Measurements from ENCODE around the gene C1orf226.
"Not testable (repeated sequence)": the region's sequence is repeated elsewhere in the genome, so short reads cannot be mapped to it uniquely, and the experiment has no call there.

Gene C1orf226

GRCh38 chr1:162381383-162381782 is at the start of gene C1orf226:
C1orf226 (plus strand) TSS chr1:162381728; CDS start chr1:162381902, 174 bp downstream.
- DNase-seq, result no peak

GRCh38 chr1:162333991-162334390 is 47.5 kb upstream of the C1orf226 start:
- peak in 1 of 3 experiments; percentile 71 for DNase-seq

- no peak for DNase-seq
Measured at GRCh38 chr1:162335126-162335525, 46.4 kb upstream of the C1orf226 start.

- DNase-seq, result peak in 1 of 3 experiments; percentile 49
Measured at GRCh38 chr1:162336621-162337285, 44.8 kb upstream of the C1orf226 start.

GRCh38 chr1:162342452-162342983 is 39.0 kb upstream of the C1orf226 start:
- DNase-seq, result no peak

- DNase-seq, result no peak
Measured at GRCh38 chr1:162343470-162343869, 38.1 kb upstream of the C1orf226 start.

- DNase-seq, result peak in 1 of 3 experiments; percentile 4
Measured at GRCh38 chr1:162347281-162347680, 34.2 kb upstream of the C1orf226 start.

- DNase-seq, result peak; percentile 15 to 47 (median 35)
Measured at GRCh38 chr1:162349635-162350330, 31.7 kb upstream of the C1orf226 start.

- DNase-seq, result no peak
Measured at GRCh38 chr1:162351246-162351842, 30.2 kb upstream of the C1orf226 start.

GRCh38 chr1:162351874-162352273 is 29.7 kb upstream of the C1orf226 start:
- not testable (repeated sequence) for DNase-seq

GRCh38 chr1:162353078-162353477 is 28.4 kb upstream of the C1orf226 start:
- DNase-seq, result no peak

GRCh38 chr1:162353702-162354101 is 27.8 kb upstream of the C1orf226 start:
- no peak for DNase-seq

GRCh38 chr1:162357681-162358266 is 23.8 kb upstream of the C1orf226 start:
- DNase-seq, result peak in 2 of 3 experiments; percentile 31 to 63

GRCh38 chr1:162358928-162359327 is 22.6 kb upstream of the C1orf226 start:
- DNase-seq, result no peak

- DNase-seq, result no peak
Measured at GRCh38 chr1:162359523-162360236, 21.8 kb upstream of the C1orf226 start.

GRCh38 chr1:162360237-162360873 is 21.2 kb upstream of the C1orf226 start:
- no peak for DNase-seq

- no peak for DNase-seq
Measured at GRCh38 chr1:162360874-162361260, 20.7 kb upstream of the C1orf226 start.

- no peak for DNase-seq
Measured at GRCh38 chr1:162361349-162361748, 20.2 kb upstream of the C1orf226 start.

- DNase-seq, result no peak
Measured at GRCh38 chr1:162363823-162364222, 17.7 kb upstream of the C1orf226 start.

GRCh38 chr1:162364498-162364897 is 17.0 kb upstream of the C1orf226 start:
- no peak for DNase-seq

- no peak for DNase-seq
Measured at GRCh38 chr1:162365284-162366020, 16.1 kb upstream of the C1orf226 start.

Data from NCI-H1417 (cell line).